GM12864 (cell line): ENCODE data around the gene ITIH1.

Source experiments
- DNase-seq: peaks from one replicate; pipeline ENCODE4 v3.0.0-alpha.2; 2011; ENCODE audit warnings: low read depth
- H3K4me3 ChIP-seq: 2 replicates; pipeline ENCODE4 v1.5.1; 2011; ENCODE audit warnings: mild to moderate bottlenecking, low read depth, low read length, control low read depth
- TF ChIP-seq, protein P1 (sequence below): IDR thresholded peaks from 2 replicates; pipeline ENCODE4 v1.5.1; 2011; ENCODE audit warnings: low read depth, mild to moderate bottlenecking, moderate library complexity, low read length, control low read depth, inconsistent platforms; ENCODE audit errors: missing control alignments

Gene ITIH1

DNA sequence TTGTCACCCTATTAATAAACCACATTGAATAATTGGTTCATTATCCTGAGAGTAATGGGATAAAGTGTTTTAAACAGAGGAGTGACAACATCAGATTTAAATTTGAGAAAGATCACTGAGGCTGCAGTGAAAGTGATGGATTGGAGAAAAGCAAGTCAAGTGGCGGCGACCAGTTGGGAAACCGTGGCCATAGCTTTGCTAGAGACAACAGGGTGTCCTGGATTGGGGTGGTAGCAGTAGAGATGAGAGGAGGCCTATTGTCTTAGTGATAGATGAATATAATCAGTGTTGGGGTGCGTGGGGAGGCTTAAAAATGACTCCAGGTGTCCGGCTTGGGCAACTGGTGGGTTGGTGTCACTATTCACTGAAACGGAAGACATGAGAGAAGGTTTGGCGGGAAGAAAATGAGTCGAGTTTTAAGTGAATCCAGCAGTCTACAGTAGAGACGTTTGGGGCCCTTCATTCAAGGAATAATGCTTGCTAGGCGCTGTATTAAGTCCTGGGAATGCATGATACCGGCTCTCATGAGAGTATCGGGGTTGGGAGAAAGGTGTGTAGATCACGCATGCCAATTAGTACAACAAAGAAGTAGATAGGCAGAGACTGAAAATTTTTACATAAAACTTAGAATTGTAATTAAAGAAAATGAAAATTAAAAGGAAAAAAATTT lies 7.5 kb upstream of the ITIH1 start:
- H3K4me3 ChIP-seq, result peak overlapping the region; percentile 78
- TF ChIP-seq, protein P1, sequence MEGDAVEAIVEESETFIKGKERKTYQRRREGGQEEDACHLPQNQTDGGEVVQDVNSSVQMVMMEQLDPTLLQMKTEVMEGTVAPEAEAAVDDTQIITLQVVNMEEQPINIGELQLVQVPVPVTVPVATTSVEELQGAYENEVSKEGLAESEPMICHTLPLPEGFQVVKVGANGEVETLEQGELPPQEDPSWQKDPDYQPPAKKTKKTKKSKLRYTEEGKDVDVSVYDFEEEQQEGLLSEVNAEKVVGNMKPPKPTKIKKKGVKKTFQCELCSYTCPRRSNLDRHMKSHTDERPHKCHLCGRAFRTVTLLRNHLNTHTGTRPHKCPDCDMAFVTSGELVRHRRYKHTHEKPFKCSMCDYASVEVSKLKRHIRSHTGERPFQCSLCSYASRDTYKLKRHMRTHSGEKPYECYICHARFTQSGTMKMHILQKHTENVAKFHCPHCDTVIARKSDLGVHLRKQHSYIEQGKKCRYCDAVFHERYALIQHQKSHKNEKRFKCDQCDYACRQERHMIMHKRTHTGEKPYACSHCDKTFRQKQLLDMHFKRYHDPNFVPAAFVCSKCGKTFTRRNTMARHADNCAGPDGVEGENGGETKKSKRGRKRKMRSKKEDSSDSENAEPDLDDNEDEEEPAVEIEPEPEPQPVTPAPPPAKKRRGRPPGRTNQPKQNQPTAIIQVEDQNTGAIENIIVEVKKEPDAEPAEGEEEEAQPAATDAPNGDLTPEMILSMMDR, result no peak
- DNase-seq, result no peak

DNA sequence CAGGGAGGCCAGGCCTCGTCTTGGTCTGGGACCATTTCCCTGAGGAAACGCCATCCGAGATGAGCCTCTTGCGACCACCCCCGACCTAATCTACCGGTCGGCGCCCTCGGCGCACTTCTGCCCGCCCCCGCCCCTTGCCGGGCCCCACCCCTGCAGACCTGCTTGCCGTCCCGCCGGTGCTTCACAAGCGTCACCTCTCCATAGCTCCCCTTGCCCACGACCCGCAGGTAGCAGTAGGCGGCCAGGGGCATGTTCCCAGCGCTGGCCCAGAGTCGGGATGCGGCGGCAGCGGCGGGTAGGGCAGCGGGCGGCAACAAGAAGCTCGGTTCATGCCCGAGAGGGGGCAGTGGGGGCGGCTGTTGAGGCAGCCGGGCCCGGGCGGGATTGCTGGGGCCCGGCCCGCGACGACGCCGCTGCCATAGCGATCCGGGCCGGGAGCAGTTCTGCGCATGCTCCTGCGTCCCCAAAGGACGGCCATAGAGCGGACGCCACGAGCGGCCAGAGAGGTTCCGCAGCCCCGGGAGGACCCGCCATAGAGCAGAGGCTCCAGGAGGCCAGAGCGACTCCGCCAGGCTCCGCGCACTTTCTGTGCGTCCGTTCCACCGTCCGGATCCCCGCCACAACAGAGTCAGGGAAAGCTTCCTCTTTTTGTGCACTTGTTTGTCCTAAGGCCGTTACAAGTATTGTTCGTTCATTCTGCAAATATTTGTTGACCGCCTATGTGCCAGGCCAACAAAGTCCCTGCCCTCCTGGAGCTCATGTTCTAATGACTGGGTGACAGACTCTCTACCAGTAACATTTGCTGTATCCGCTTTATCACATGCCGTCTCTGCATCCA lies 6.7 kb upstream of the ITIH1 start, which contains the start of gene NEK4:
Gene NEK4 (minus strand): TSS at position 445 of the 838 bp plus-strand sequence. CDS start 194 bp downstream, at position 251.
- peak within 1 kb of the TSS; percentile 78 for H3K4me3 ChIP-seq
- DNase-seq, result peak; percentile 75
- TF ChIP-seq, protein P1, result no peak

DNA sequence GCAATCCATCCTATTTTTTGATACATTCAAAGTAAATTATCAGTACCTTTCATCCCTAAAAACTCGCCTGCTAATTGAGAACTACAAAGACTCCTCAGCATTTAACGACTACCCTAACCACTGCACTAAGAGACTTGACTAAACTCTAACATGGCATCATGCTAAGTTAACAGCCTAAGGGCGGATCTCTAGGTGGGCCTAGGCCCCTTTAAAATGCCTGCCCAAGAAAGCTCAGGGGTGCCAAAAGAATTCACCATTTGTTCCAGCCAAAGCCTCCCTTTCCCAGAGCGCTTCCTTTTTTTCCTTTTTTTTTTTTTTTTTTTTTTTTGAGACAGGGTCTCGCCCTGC lies 6.1 kb upstream of the ITIH1 start:
- TF ChIP-seq, protein P1, result no peak
- DNase-seq, result no peak
- peak overlapping the region; percentile 78 for H3K4me3 ChIP-seq

DNA sequence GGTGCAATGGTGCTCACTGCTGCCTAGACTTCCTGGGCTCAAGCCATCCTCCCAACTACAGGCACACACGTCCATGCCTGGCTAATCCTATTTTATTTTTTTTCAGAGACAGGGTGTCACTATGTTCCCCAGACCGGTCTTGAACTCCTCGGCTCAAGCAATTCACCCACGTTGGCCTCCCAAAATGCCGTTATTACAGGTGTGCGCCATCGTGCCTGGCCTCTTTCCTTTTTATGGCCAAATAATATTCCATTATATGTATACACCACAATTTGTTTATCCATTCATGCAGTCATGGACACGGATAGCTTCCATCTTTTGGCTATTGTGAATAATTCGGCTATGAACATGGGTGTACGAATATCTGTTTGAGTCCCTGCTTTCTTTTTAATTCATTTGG lies 5.7 kb upstream of the ITIH1 start:
- DNase-seq, result no peak
- H3K4me3 ChIP-seq, result no peak overlapping the region; the same call in 1 of the 2 replicates
- TF ChIP-seq, protein P1, result no peak

DNA sequence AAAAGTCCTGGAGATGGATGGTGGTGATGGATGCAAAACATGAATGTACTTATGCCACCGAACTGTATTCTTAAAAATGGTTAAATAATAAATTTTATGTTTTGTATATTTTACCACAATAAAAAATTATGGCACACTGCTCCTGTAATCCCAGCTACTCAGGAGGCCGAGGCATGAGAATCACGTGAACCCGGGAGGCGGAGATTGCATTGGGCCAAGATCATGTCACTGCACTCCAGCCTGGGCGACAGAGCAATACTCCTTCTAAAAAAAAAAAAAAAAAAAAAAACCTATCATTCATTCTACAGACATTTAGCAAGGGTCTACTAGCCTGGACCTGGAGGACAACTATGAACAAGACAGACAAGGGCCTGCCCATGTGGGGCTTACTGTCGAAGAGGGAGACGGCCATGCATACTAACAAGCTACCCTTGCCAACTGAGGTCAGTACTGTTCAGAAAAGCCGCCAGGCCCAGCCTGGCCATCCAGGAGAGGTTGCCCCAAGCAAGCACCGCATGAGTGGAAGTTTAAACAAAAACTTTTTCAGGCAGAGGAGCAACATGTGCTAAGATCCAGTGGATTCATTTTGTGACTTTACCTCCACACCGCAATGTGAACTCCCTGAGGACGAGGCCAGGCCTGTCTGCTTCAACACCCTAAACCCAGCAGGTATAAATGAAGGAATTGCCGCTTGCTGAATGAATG lies 3.9 kb upstream of the ITIH1 start:
- TF ChIP-seq, protein P1, result no peak
- no peak for DNase-seq
- no peak overlapping the region for H3K4me3 ChIP-seq

DNA sequence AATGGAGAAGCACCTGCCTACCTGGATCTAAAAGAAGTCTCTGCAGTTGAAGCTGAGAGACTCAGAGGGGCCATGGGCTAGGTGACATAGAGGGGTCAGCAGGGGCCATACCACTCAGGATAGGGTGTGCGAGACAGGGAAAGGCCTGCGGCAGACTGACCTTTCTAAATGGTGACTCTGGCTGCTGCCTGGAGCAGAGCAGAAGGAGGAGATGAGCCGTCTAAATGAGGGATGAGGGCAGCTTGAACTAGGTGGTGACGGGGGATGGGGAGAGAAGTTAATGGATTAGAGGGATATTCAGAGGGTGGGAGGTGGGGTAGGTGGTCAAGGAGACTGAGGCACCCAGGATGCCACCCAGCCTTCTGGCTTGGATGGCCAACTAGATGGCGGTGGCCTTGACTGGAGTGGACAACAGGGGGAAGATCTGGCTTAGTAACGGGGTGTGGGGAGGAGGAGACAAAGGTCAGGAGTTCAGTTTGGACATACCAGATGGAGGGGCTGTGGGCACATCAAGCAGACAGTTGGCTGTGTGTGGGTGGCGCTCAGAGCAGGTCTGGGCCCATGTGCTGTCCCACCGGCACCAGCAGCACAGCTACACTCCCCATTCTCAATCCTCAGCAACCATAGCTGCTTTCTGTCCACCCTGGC lies 3.2 kb upstream of the ITIH1 start:
- TF ChIP-seq, protein P1, result no peak
- H3K4me3 ChIP-seq, result no peak overlapping the region
- DNase-seq, result no peak
